T-helper 9 cell (primary cell): ENCODE measurements around the gene ABCC3.

Experiments used
- DNase-seq: peaks from one replicate; pipeline ENCODE4 v3.0.0-alpha.2; 2020
- total RNA-seq, 2 donors: gene quantifications; one replicate each; lab custom pipeline; 2026; lab: John Stamatoyannopoulos, UW

Gene ABCC3
- total RNA-seq = 0 to 0.14 reads per million in 2 donors

- DNase-seq = no peak
Measured at GRCh38 chr17:50634224-50634914, at the start of gene ABCC3. Gene ABCC3 (plus strand): TSS chr17:50634881. CDS start chr17:50634937, 56 bp downstream.

- no peak for DNase-seq
Measured at GRCh38 chr17:50585346-50585745, 49.3 kb upstream of the ABCC3 start.

- no peak for DNase-seq
Measured at GRCh38 chr17:50585891-50586290, 48.8 kb upstream of the ABCC3 start.

- DNase-seq = no peak
Measured at GRCh38 chr17:50586421-50587247, 48.0 kb upstream of the ABCC3 start.

- no peak for DNase-seq
Measured at GRCh38 chr17:50587571-50587970, 47.1 kb upstream of the ABCC3 start.

GRCh38 chr17:50588391-50589049 lies 46.2 kb upstream of the ABCC3 start:
- DNase-seq = no peak

- no peak for DNase-seq
Measured at GRCh38 chr17:50589095-50589705, 45.5 kb upstream of the ABCC3 start.

- DNase-seq = no peak
Measured at GRCh38 chr17:50590946-50591737, 43.5 kb upstream of the ABCC3 start.

- no peak for DNase-seq
Measured at GRCh38 chr17:50593321-50593720, 41.4 kb upstream of the ABCC3 start.

- no peak for DNase-seq
Measured at GRCh38 chr17:50594128-50594823, 40.4 kb upstream of the ABCC3 start.

- DNase-seq = no peak
Measured at GRCh38 chr17:50594892-50595291, 39.8 kb upstream of the ABCC3 start.

- no peak for DNase-seq
Measured at GRCh38 chr17:50596191-50597037, 38.3 kb upstream of the ABCC3 start.

- DNase-seq = no peak
Measured at GRCh38 chr17:50598487-50598886, 36.2 kb upstream of the ABCC3 start.

GRCh38 chr17:50599606-50600005 lies 35.1 kb upstream of the ABCC3 start:
- no peak for DNase-seq

GRCh38 chr17:50601823-50602375 lies 32.8 kb upstream of the ABCC3 start:
- DNase-seq = no peak

- DNase-seq = no peak
Measured at GRCh38 chr17:50602836-50603235, 31.8 kb upstream of the ABCC3 start.

GRCh38 chr17:50603340-50603739 lies 31.3 kb upstream of the ABCC3 start:
- no peak for DNase-seq

GRCh38 chr17:50604513-50604912 lies 30.2 kb upstream of the ABCC3 start:
- DNase-seq = no peak

- no peak for DNase-seq
Measured at GRCh38 chr17:50605429-50605828, 29.3 kb upstream of the ABCC3 start.

- no peak for DNase-seq
Measured at GRCh38 chr17:50607522-50608175, 27.0 kb upstream of the ABCC3 start.
